Heart left ventricle (tissue), 16 donors: ENCODE measurements around the gene EHF. TPM values are rescaled to one million over a fixed set of nuclear protein-coding genes. Genes with fewer than 3 reads are reported as not detected.

Source experiments
- ATAC-seq, 4 donors: fragments of 200-7000 bp; cut with Tn5 transposase; one replicate each; pipeline ENCODE4 v1.9.1; 2020 to 2022; ENCODE audit warnings: moderate library complexity in 4 of 4, mild to moderate bottlenecking in 3 of 4, moderate number of reproducible peaks in 1 of 4
- DNase-seq, 5 donors: peaks; one replicate each; pipeline ENCODE4 v3.0.0-alpha.2; 2020
- H3K27ac ChIP-seq, 12 donors: fragments of 200-600 bp; sonication (generic) in 4 of 12; one replicate each; pipeline versions ENCODE4 v1.5.0 to v1.8.0; 2016 to 2022; ENCODE audit warnings: mild to moderate bottlenecking in 2 of 12
- H3K27me3 ChIP-seq, 9 donors: fragments of 200-600 bp; sonication (generic) in 2 of 9; one replicate each; pipeline versions ENCODE4 v1.5.1 to v1.8.0; 2016 to 2022; ENCODE audit warnings: mild to moderate bottlenecking in 3 of 9
- H3K36me3 ChIP-seq, 9 donors: fragments of 200-600 bp; sonication (generic) in 2 of 9; one replicate each; pipeline versions ENCODE4 v1.5.0 to v1.8.0; 2018 to 2022; ENCODE audit warnings: mild to moderate bottlenecking in 2 of 9
- H3K4me1 ChIP-seq, 12 donors: fragments of 200-600 bp; sonication (generic) in 4 of 12; one replicate each; pipeline versions ENCODE4 v1.5.0 to v1.8.0; 2016 to 2022; ENCODE audit warnings: mild to moderate bottlenecking in 3 of 12
- H3K4me3 ChIP-seq, 12 donors: fragments of 200-600 bp; sonication (generic) in 4 of 12; one replicate each; pipeline versions ENCODE4 v1.5.0 to v1.8.0; 2017 to 2022; ENCODE audit warnings: mild to moderate bottlenecking in 9 of 12, moderate library complexity in 4 of 12
- H3K9me3 ChIP-seq, 12 donors: fragments of 200-600 bp; sonication (generic) in 4 of 12; one replicate each; pipeline versions ENCODE4 v1.5.0 to v1.8.0; 2016 to 2022; ENCODE audit warnings: mild to moderate bottlenecking in 1 of 12
- POLR2A ChIP-seq, 2 donors: fragments of 450-650 bp; IDR thresholded peaks; one replicate each; pipeline ENCODE4 v1.6.1; 2017; ENCODE audit warnings: antibody characterized with exemption in 2 of 2, mild to moderate bottlenecking in 2 of 2, moderate library complexity in 2 of 2
- whole genome bisulfite sequencing, 4 donors: extraction: QIAGEN DNeasy Blood & Tissue Kit in 2 of 4; methylation state at CpG; one replicate each; pipeline versions ENCODE4 v1.1.5 to v1.1.7; 2013 to 2018; 5-methylcytosine and 5-hydroxymethylcytosine counted together
- intact Hi-C, 10 donors: fragments of 100-400 bp; cut with DNase I; formaldehyde crosslinking; loops; one replicate each; pipeline versions ENCODE4 v1.11.1 to v1.14.2; 2022
- polyA plus RNA-seq, 2 donors: library from polyadenylated mRNA; stranded (reverse); fragments of 200-250 nt; gene quantifications; one replicate each; pipeline ENCODE4 v1.2.3, GENCODE V29; 2013
- total RNA-seq, 9 donors: library from RNA; depleted of rRNA in 2 of 9; stranded (reverse); fragments of >200 nt in 2 of 9; fragmentation: NEBNext Ultra II Directional in 3 of 9; extraction: Animal tissue kit (Norgen Biotek cat#: 25700) in 3 of 9; gene quantifications; one replicate each; pipeline versions ENCODE4 v1.1.0 to v1.2.4, GENCODE V29; 2016 to 2023
- TF ChIP-seq, protein P1 (sequence below), 12 donors: fragments of 200-600 bp; sonication (generic) in 4 of 12; IDR thresholded peaks; one replicate each; pipeline versions ENCODE4 v1.5.0 to v1.8.0; 2018 to 2022; ENCODE audit warnings: antibody characterized with exemption in 12 of 12, mild to moderate bottlenecking in 5 of 12
- donor health status: ischemic (EF 13 %, LVEDD 7.1; RV severe dilation, severe dysfunction).
- donor health status: healthy with polysubstance abuse.
- donor health status: DM: no; HTN: yes; CAD: no.
- donor health status: DM: no; HTN: no; CAD: no.
- donor health status: ischemic (EF 25% LVEDD 6.9; RV normal size, moderate dysfunction).
- donor health status: ischemic (EF 25% LVEDD 5.7; RV mildly dilated, moderate dysfunction).
- donor health status: healthy.
- donor health status: DM: yes; HTN: yes; CAD: no.
- donor health status: ischemic (EF 35%, LVEDD 5.7; RV mildly dilated, moderate dysfunction).
- donor health status: nonischemic (EF 11% LVEDD 7.7; RV severe dilation, severe dysfunction).
- donor health status: DM: yes; HTN: yes; CAD: no.
- donor health status: PGD.
- donor health status: ischemic (EF 29% LVEDD 5.4; RV normal size, mild dysfunction).
- donor health status: nonischemic (EF 23%, LVEDD 6.1; RV moderate dilation, normal function).

EHF gene
- total and polyA plus RNA-seq, 11 donors = 0.19 to 1.9 (median 0.67) TPM

- TF ChIP-seq, protein P1, sequence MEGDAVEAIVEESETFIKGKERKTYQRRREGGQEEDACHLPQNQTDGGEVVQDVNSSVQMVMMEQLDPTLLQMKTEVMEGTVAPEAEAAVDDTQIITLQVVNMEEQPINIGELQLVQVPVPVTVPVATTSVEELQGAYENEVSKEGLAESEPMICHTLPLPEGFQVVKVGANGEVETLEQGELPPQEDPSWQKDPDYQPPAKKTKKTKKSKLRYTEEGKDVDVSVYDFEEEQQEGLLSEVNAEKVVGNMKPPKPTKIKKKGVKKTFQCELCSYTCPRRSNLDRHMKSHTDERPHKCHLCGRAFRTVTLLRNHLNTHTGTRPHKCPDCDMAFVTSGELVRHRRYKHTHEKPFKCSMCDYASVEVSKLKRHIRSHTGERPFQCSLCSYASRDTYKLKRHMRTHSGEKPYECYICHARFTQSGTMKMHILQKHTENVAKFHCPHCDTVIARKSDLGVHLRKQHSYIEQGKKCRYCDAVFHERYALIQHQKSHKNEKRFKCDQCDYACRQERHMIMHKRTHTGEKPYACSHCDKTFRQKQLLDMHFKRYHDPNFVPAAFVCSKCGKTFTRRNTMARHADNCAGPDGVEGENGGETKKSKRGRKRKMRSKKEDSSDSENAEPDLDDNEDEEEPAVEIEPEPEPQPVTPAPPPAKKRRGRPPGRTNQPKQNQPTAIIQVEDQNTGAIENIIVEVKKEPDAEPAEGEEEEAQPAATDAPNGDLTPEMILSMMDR (IDR thresholded peaks at IDR 0.05) = no peak
- no peak for TF ChIP-seq POLR2A (IDR thresholded peaks at IDR 0.05)
- H3K4me1 ChIP-seq = peaks cover 0 to 6% (median 0%) of the 10 kb centered on the region in 12 donors
- no peak overlapping the region for H3K4me3 ChIP-seq
- 79 to 86% (median 84%) methylated on average over 5 of the region's 5 CpGs for WGBS, 4 donors
- DNase-seq (no peak), ATAC-seq (no peak)
- H3K27ac ChIP-seq = no peak overlapping the region
- H3K9me3 ChIP-seq = no peaks in the 10 kb centered on the region
- intact Hi-C loops = no loop called here
- no peaks in the 10 kb centered on the region for H3K27me3 ChIP-seq
- no peaks in the 10 kb centered on the region for H3K36me3 ChIP-seq
Measured at GRCh38 chr11:34641456-34641855, 20.6 kb downstream of the EHF start.

DNA sequence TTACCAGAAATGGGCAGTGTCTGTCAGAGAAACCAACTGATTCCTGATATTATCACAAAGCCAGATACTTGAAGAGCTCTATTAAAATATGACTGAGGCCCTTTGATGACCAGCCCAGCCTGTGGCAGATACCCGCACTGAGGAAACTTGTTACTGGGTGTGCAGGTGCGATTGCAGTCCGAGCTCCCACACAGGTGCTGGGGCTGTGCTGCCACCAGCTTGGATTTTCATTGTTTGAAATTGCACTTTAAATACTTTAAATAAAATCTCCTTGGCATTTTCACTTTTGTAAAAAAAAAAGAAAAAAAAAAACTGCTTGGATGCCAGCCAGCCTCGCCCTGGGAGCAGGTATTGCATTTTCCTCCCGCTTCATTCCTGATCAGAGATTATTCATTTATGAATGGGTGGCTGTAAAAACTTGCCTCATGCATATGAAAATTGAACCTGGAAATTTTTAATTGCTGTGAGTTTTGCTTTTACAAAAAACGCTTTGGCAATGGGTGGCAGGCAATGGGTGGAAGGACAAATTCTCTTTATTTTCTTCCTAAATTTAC lies 21.2 kb downstream of the EHF start:
- no peak overlapping the region for H3K4me3 ChIP-seq
- no peak for ATAC-seq
- 88 to 92% (median 90%) methylated on average over 6 of the region's 6 CpGs for WGBS, 4 donors
- H3K4me1 ChIP-seq = peaks cover 0 to 6% (median 0%) of the 10 kb centered on the region in 12 donors
- H3K36me3 ChIP-seq = no peaks in the 10 kb centered on the region
- no peak for DNase-seq
- no peaks in the 10 kb centered on the region for H3K27me3 ChIP-seq
- no peak for TF ChIP-seq POLR2A (IDR thresholded peaks at IDR 0.05)
- TF ChIP-seq, protein P1 (IDR thresholded peaks at IDR 0.05) = no peak
- H3K27ac ChIP-seq = no peak overlapping the region
- intact Hi-C loops = no loop called here
- no peaks in the 10 kb centered on the region for H3K9me3 ChIP-seq

DNA sequence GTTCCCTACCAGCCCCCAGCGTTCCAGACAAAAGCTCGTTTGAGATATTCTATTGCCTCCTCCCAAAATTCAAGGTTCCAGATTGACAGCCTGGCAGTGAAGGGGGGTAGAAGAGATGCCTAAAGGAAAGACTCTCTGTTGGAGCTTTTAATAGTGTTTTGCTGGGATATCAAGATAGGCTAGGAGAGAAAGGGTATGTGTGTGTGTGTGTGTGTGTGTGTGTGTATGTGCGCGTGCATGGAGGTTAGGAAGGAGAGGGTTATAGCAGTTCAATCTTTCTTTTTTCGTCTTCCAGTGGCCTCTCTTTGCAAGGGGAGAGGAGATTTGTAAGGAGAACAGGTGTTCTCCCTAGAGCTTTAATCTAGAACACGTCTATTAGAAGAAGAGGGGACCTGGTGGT lies 22.0 kb downstream of the EHF start:
- no peaks in the 10 kb centered on the region for H3K9me3 ChIP-seq
- no peaks in the 10 kb centered on the region for H3K27me3 ChIP-seq
- H3K4me3 ChIP-seq = no peak overlapping the region
- WGBS, 4 donors = 76 to 88% (median 87%) methylated on average over 6 of the region's 6 CpGs
- H3K27ac ChIP-seq = no peak overlapping the region
- ATAC-seq (no peak), DNase-seq (no peak)
- no peaks in the 10 kb centered on the region for H3K36me3 ChIP-seq
- intact Hi-C loops = no loop called here
- no peak for TF ChIP-seq POLR2A (IDR thresholded peaks at IDR 0.05)
- TF ChIP-seq, protein P1 (IDR thresholded peaks at IDR 0.05) = no peak
- H3K4me1 ChIP-seq = no peaks in the 10 kb centered on the region

DNA sequence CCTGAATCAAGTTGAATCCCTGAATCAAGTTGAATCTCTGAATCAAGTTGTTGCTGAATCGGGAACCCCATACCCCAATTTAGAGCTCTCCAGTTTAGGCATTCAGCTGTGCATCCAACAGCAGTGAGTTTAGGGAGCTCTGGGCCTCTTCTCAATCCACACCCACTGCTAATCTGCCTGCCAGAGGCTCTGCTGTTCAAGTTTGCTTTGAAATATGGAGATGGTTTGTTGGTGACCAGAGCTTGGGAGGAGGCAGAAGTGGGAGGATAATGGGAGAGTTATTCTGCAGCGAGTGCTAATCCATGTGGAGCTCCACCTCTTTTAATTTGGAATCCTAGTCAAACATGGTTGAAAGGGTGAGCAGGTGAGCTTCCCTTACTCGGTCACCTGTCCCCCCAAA lies 22.4 kb downstream of the EHF start:
- no peaks in the 10 kb centered on the region for H3K4me1 ChIP-seq
- no peaks in the 10 kb centered on the region for H3K9me3 ChIP-seq
- no peak for DNase-seq
- no peaks in the 10 kb centered on the region for H3K36me3 ChIP-seq
- 68 to 92% (median 83%) methylated on average over 1 to 3 of the region's 3 CpGs for WGBS, 4 donors
- intact Hi-C loops = no loop called here
- no peak overlapping the region for H3K4me3 ChIP-seq
- no peak for ATAC-seq
- TF ChIP-seq, protein P1 (IDR thresholded peaks at IDR 0.05) = no peak
- TF ChIP-seq POLR2A (IDR thresholded peaks at IDR 0.05) = no peak
- H3K27ac ChIP-seq = no peak overlapping the region
- H3K27me3 ChIP-seq = no peaks in the 10 kb centered on the region
